HEK293 (cell line): ENCODE results near the gene SYN1.

Experiments used
- CTCF ChIA-PET: fragments of 350-600 bp; formaldehyde crosslinking; extraction: SDS; loops from one replicate; lab custom pipeline; 2021; ENCODE audit warnings: antibody characterized with exemption; lab: Yijun Ruan, JAX
- POLR2A ChIA-PET: fragments of 300-600 bp; formaldehyde crosslinking; extraction: SDS; loops from one replicate; lab custom pipeline; 2020; ENCODE audit warnings: antibody characterized with exemption, inconsistent platforms; lab: Yijun Ruan, JAX
- H3K27ac ChIP-seq: fragments of 200-500 bp; sonication (Bioruptor generic); 2 replicates; pipeline ENCODE4 v1.5.1; 2014; ENCODE audit warnings: low read depth, low read length, control low read depth, inconsistent platforms; ENCODE audit errors: extremely low read depth
- H3K36me3 ChIP-seq, 2 experiments: fragments of 200-500 bp in 1 of 2; sonication (Bioruptor generic) in 1 of 2; 1 replicate in 1 of 2; 2 replicates in 1 of 2; pipeline ENCODE4 v1.5.1; 2014 to 2017; ENCODE audit warnings: inconsistent platforms in 2 of 2, low read length in 2 of 2; ENCODE audit not compliant: control insufficient read depth in 2 of 2, insufficient read depth in 1 of 2
- H3K4me1 ChIP-seq: fragments of 200-500 bp; sonication (Bioruptor generic); 2 replicates; pipeline ENCODE4 v1.5.1; 2014; ENCODE audit warnings: mild to moderate bottlenecking, low read length, inconsistent platforms; ENCODE audit not compliant: control insufficient read depth, insufficient read depth
- H3K4me3 ChIP-seq: 2 replicates; pipeline ENCODE4 v1.5.1; 2011; ENCODE audit warnings: low read depth, mild to moderate bottlenecking, control low read depth, low read length, moderate library complexity
- H3K9me3 ChIP-seq: fragments of 200-500 bp; sonication (Bioruptor generic); 2 replicates; pipeline ENCODE4 v1.5.1; 2014; ENCODE audit warnings: low read depth, low read length, inconsistent platforms; ENCODE audit not compliant: control insufficient read depth, insufficient read depth
- BCL11A ChIP-seq: fragments of 450-650 bp; formaldehyde crosslinking; IDR thresholded peaks from 2 replicates; pipeline ENCODE4 v1.5.1; 2016; ENCODE audit warnings: low read depth, missing biosample characterization, missing genetic modification characterization
- KLF9 ChIP-seq: fragments of 450-650 bp; formaldehyde crosslinking; IDR thresholded peaks from 2 replicates; pipeline ENCODE4 v1.5.1; 2016; ENCODE audit warnings: missing biosample characterization, missing genetic modification characterization, low read depth
- PRDM2 ChIP-seq: fragments of 450-650 bp; formaldehyde crosslinking; IDR thresholded peaks from 2 replicates; pipeline ENCODE4 v1.5.1; 2016; ENCODE audit warnings: missing biosample characterization, missing genetic modification characterization, borderline replicate concordance
- YY2 ChIP-seq: fragments of 450-650 bp; formaldehyde crosslinking; IDR thresholded peaks from 2 replicates; pipeline ENCODE4 v1.5.1; 2016; ENCODE audit warnings: missing biosample characterization, missing genetic modification characterization
- ZBTB44 ChIP-seq: fragments of 450-650 bp; IDR thresholded peaks from 2 replicates; pipeline ENCODE4 v1.5.1; 2018; ENCODE audit warnings: missing biosample characterization, mild to moderate bottlenecking, missing genetic modification characterization
- ZBTB6 ChIP-seq: fragments of 450-650 bp; formaldehyde crosslinking; IDR thresholded peaks from 2 replicates; pipeline ENCODE4 v1.5.1; 2017; ENCODE audit warnings: missing biosample characterization, missing genetic modification characterization
- ZNF140 ChIP-seq: fragments of 450-650 bp; formaldehyde crosslinking; IDR thresholded peaks from 2 replicates; pipeline ENCODE4 v1.5.1; 2016; ENCODE audit warnings: missing biosample characterization, missing genetic modification characterization
- ZNF184 ChIP-seq: fragments of 450-650 bp; IDR thresholded peaks from 2 replicates; pipeline ENCODE4 v1.5.1; 2018; ENCODE audit warnings: missing biosample characterization, mild to moderate bottlenecking, missing genetic modification characterization
- ZNF223 ChIP-seq: fragments of 450-650 bp; formaldehyde crosslinking; IDR thresholded peaks from 2 replicates; pipeline ENCODE4 v1.5.1; 2016; ENCODE audit warnings: missing biosample characterization, missing genetic modification characterization
- ZNF23 ChIP-seq: fragments of 450-650 bp; formaldehyde crosslinking; IDR thresholded peaks from 2 replicates; pipeline ENCODE4 v1.5.1; 2016; ENCODE audit warnings: missing biosample characterization, missing genetic modification characterization, borderline replicate concordance
- ZNF324 ChIP-seq: fragments of 450-650 bp; formaldehyde crosslinking; IDR thresholded peaks from 2 replicates; pipeline ENCODE4 v1.5.1; 2016; ENCODE audit warnings: missing biosample characterization, missing genetic modification characterization
- ZNF37A ChIP-seq: fragments of 450-650 bp; IDR thresholded peaks from 2 replicates; pipeline ENCODE4 v1.5.1; 2018; ENCODE audit warnings: missing biosample characterization, missing genetic modification characterization
- ZNF530 ChIP-seq: fragments of 450-650 bp; formaldehyde crosslinking; IDR thresholded peaks from 2 replicates; pipeline ENCODE4 v1.5.1; 2016; ENCODE audit warnings: low read depth, missing biosample characterization, missing genetic modification characterization
- ZNF670 ChIP-seq: fragments of 450-650 bp; formaldehyde crosslinking; IDR thresholded peaks from 2 replicates; pipeline ENCODE4 v1.5.1; 2016; ENCODE audit warnings: missing biosample characterization, missing genetic modification characterization, low read depth
- ZNF776 ChIP-seq: fragments of 450-650 bp; formaldehyde crosslinking; IDR thresholded peaks from 2 replicates; pipeline ENCODE4 v1.5.0; 2017; ENCODE audit warnings: missing biosample characterization, missing genetic modification characterization, borderline replicate concordance
- ZNF837 ChIP-seq: fragments of 450-650 bp; formaldehyde crosslinking; IDR thresholded peaks from 2 replicates; pipeline ENCODE4 v1.5.1; 2016; ENCODE audit warnings: missing biosample characterization, missing genetic modification characterization
- ZNF843 ChIP-seq: fragments of 450-650 bp; formaldehyde crosslinking; IDR thresholded peaks from 2 replicates; pipeline ENCODE4 v1.5.1; 2016; ENCODE audit warnings: missing biosample characterization, missing genetic modification characterization
- ZXDB ChIP-seq: fragments of 450-650 bp; formaldehyde crosslinking; IDR thresholded peaks from 2 replicates; pipeline ENCODE4 v1.5.1; 2016; ENCODE audit warnings: missing biosample characterization, missing genetic modification characterization
- TF ChIP-seq, protein P1 (sequence below): sonication (generic); formaldehyde crosslinking; IDR thresholded peaks from 2 replicates; pipeline ENCODE4 v1.8.1; 2022; ENCODE audit warnings: mild to moderate bottlenecking, moderate library complexity, missing genetic modification reagents

SYN1 gene

DNA sequence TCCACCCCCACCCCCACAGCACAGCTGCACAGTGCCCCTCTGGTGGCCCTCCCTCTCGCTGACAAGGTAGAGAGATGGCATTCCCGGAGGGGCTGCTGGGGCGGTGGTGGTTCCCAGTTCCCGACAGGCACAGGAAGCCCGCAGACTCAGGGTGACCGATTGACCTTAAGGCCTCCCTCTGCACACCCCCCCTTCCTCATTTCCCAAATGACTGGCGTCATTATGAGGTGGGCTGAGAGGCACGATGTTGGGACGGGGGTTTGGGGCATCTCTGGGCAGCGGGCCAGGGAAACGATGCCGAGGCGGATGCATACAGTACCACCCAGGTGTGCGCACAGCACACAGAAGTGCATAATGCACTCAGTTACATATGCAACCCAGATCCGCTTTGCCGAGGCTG lies 41.0 kb downstream of the SYN1 start:
- Histone ChIP-seq H3K27ac (no peak overlapping the region), H3K4me3 (no peak overlapping the region), H3K9me3 (no peaks in the 10 kb centered on the region), H3K4me1 (no peaks in the 10 kb centered on the region; the same call in 1 of the 2 replicates), H3K36me3 (peaks cover 0 to 4% of the 10 kb centered on the region in 2 experiments; a peak in 1 of 3 replicates)
- ChIA-PET CTCF (no interaction called here), POLR2A (no interaction called here)
- TF ChIP-seq ZNF23 (no peak), ZBTB6 (tag by site-specific recombination) (no peak), ZNF223 (tag by site-specific recombination) (no peak), ZNF843 (tag by site-specific recombination) (no peak), ZBTB44 (tag by site-specific recombination) (no peak), ZNF324 (tag by site-specific recombination) (no peak), ZNF37A (no peak), ZNF837 (tag by site-specific recombination) (no peak), PRDM2 (tag by site-specific recombination) (no peak), ZNF140 (tag by site-specific recombination) (no peak), ZNF670 (tag by site-specific recombination) (no peak), ZXDB (tag by site-specific recombination) (no peak), ZNF184 (tag by site-specific recombination) (no peak), YY2 (no peak), BCL11A (tag by site-specific recombination) (no peak), KLF9 (tag by site-specific recombination) (no peak), ZNF530 (no peak), ZNF776 (no peak)
- TF ChIP-seq, protein P1, sequence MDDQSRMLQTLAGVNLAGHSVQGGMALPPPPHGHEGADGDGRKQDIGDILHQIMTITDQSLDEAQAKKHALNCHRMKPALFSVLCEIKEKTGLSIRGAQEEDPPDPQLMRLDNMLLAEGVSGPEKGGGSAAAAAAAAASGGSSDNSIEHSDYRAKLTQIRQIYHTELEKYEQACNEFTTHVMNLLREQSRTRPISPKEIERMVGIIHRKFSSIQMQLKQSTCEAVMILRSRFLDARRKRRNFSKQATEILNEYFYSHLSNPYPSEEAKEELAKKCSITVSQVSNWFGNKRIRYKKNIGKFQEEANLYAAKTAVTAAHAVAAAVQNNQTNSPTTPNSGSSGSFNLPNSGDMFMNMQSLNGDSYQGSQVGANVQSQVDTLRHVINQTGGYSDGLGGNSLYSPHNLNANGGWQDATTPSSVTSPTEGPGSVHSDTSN (CRISPR knock-in tag), result no peak
